B cell (primary cell): Measurements from ENCODE around the gene ZNF100. TPM values are rescaled to one million over a fixed set of nuclear protein-coding genes. Genes with fewer than 3 reads are reported as not detected.

Experiments used
- ATAC-seq: fragments of 200-7000 bp; cut with Tn5 transposase; one replicate; pipeline ENCODE4 v1.10.0; 2021; ENCODE audit warnings: low read depth, mild to moderate bottlenecking, moderate number of reproducible peaks, moderate library complexity
- CTCF ChIA-PET: fragments of 350-600 bp; sonication (Branson Sonifier 250); formaldehyde crosslinking; loops from one replicate; lab custom pipeline; 2021; ENCODE audit warnings: antibody characterized with exemption, inconsistent platforms; lab: Charles Lee
- POLR2A ChIA-PET: fragments of 350-600 bp; sonication (Branson Sonifier 250); formaldehyde crosslinking; loops from one replicate; lab custom pipeline; 2021; ENCODE audit warnings: antibody characterized with exemption; lab: Charles Lee
- DNase-seq: peaks from one replicate; pipeline ENCODE4 v3.0.0; 2013
- H2AFZ ChIP-seq: 2 replicates; pipeline ENCODE4 v1.6.1; 2012; ENCODE audit warnings: mild to moderate bottlenecking, low read depth, low read length; ENCODE audit not compliant: insufficient read depth, poor library complexity, severe bottlenecking
- H3K27ac ChIP-seq, 2 donors: 1 replicate in 1 of 2; 2 replicates in 1 of 2; pipeline ENCODE4 v1.5.1; 2012 to 2013; ENCODE audit warnings: low read length in 2 of 2, mild to moderate bottlenecking in 2 of 2, moderate library complexity in 1 of 2
- H3K27me3 ChIP-seq, 4 experiments: fragments of 200-600 bp in 1 of 4; sonication (generic) in 1 of 4; replicated peaks in 1 of 4; 1 replicate in 2 of 4; 2 replicates in 2 of 4; pipeline versions ENCODE4 v1.6.1 to v1.7.0; 2013 to 2016; ENCODE audit warnings: low read length in 3 of 4, mild to moderate bottlenecking in 2 of 4, mixed read lengths in 1 of 4, moderate library complexity in 1 of 4; ENCODE audit not compliant: insufficient read depth in 4 of 4, control insufficient read depth in 3 of 4; ENCODE audit errors: control extremely low read depth in 1 of 4
- H3K36me3 ChIP-seq, 2 experiments: replicated peaks in 1 of 2; 1 replicate in 1 of 2; 2 replicates in 1 of 2; pipeline versions ENCODE4 v1.6.1 to v1.7.1; 2013; ENCODE audit warnings: low read length in 1 of 2; ENCODE audit not compliant: insufficient read depth in 2 of 2, control insufficient read depth in 1 of 2; ENCODE audit errors: control extremely low read depth in 1 of 2, extremely low read depth in 1 of 2
- H3K4me1 ChIP-seq, 2 donors: fragments of 200-600 bp in 1 of 2; sonication (generic) in 1 of 2; 1 replicate in 1 of 2; 2 replicates in 1 of 2; pipeline versions ENCODE4 v1.5.1 to v1.6.1; 2013 to 2017; ENCODE audit warnings: low read length in 2 of 2; ENCODE audit not compliant: control insufficient read depth in 2 of 2, insufficient read depth in 2 of 2
- H3K4me2 ChIP-seq: replicated peaks from 2 replicates; pipeline ENCODE3; 2012; ENCODE audit warnings: mild to moderate bottlenecking, low read depth, low read length; ENCODE audit not compliant: poor library complexity, severe bottlenecking
- H3K4me3 ChIP-seq, 5 experiments: fragments of 200-600 bp in 1 of 5; sonication (generic) in 1 of 5; 1 replicate in 3 of 5; 2 replicates in 2 of 5; pipeline versions ENCODE4 v1.5.1 to v1.7.0; 2011 to 2016; ENCODE audit warnings: low read length in 4 of 5, mild to moderate bottlenecking in 4 of 5, low read depth in 2 of 5, control low read depth in 1 of 5, moderate library complexity in 1 of 5; ENCODE audit not compliant: insufficient read depth in 1 of 5; ENCODE audit errors: control extremely low read depth in 1 of 5, extremely low read depth in 1 of 5
- H3K79me2 ChIP-seq: fragments of 200-600 bp; sonication (generic); one replicate; pipeline ENCODE4 v1.6.0; 2016; ENCODE audit warnings: low read length; ENCODE audit not compliant: control insufficient read depth, insufficient read depth
- H3K9ac ChIP-seq: fragments of 200-600 bp; sonication (generic); 2 replicates; pipeline ENCODE4 v1.6.1; 2017; ENCODE audit warnings: mild to moderate bottlenecking, low read length, moderate library complexity
- H3K9me3 ChIP-seq, 3 donors: one replicate each; pipeline versions ENCODE4 v1.6.1 to v1.7.1; 2013; ENCODE audit warnings: low read length in 2 of 3; ENCODE audit not compliant: control insufficient read depth in 2 of 3, insufficient read depth in 1 of 3; ENCODE audit errors: control extremely low read depth in 1 of 3
- H4K20me1 ChIP-seq: 2 replicates; pipeline ENCODE4 v1.6.0; 2012; ENCODE audit warnings: mild to moderate bottlenecking, low read length; ENCODE audit not compliant: insufficient read depth, control insufficient read depth, poor library complexity, severe bottlenecking
- H3K27ac Mint-ChIP-seq: one replicate; pipeline ENCODE4 v1.8.0; 2021; ENCODE audit warnings: mixed read lengths
- H3K27me3 Mint-ChIP-seq: one replicate; pipeline ENCODE4 v1.8.0; 2021; ENCODE audit warnings: mixed read lengths
- H3K4me1 Mint-ChIP-seq: one replicate; pipeline ENCODE4 v1.8.0; 2021; ENCODE audit warnings: mixed read lengths
- H3K4me3 Mint-ChIP-seq: one replicate; pipeline ENCODE4 v1.8.0; 2021; ENCODE audit warnings: mixed read lengths
- H3K9me3 Mint-ChIP-seq: one replicate; pipeline ENCODE4 v1.8.0; 2022; ENCODE audit warnings: mixed read lengths; ENCODE audit not compliant: insufficient read depth
- CTCF ChIP-seq: fragments of 200-600 bp; IDR thresholded peaks from one replicate; pipeline ENCODE4 v1.8.0; 2022; ENCODE audit warnings: antibody characterized with exemption, mild to moderate bottlenecking
- EZH2 ChIP-seq: IDR thresholded peaks from 2 replicates; pipeline ENCODE4 v1.6.1; 2012; ENCODE audit warnings: borderline replicate concordance, low read depth, mild to moderate bottlenecking, moderate library complexity, low read length; ENCODE audit not compliant: insufficient read depth, poor library complexity, severe bottlenecking
- WGBS: methylation state at CpG from one replicate; pipeline ENCODE4 v1.1.5; 2013; ENCODE audit warnings: missing lambda C conversion rate; ENCODE audit not compliant: insufficient coverage; 5-methylcytosine and 5-hydroxymethylcytosine counted together
- intact Hi-C: fragments of 100-400 bp; cut with micrococcal nuclease; formaldehyde crosslinking; loops from one replicate; pipeline ENCODE4 v1.10.0; 2022
- polyA plus RNA-seq: library from polyadenylated mRNA; depleted of rRNA; stranded (reverse); fragments of >200 nt; gene quantifications from 2 replicates; pipeline ENCODE4 v1.2.3, GENCODE V29; 2012
- total RNA-seq, 2 donors: library from RNA; stranded (reverse); fragments of 120-200 nt in 1 of 2; gene quantifications; 1 replicate in 1 of 2; 2 replicates in 1 of 2; pipeline versions ENCODE4 v1.2.3 to v1.2.4, GENCODE V29; 2013 to 2022

Gene ZNF100
- total and polyA plus RNA-seq, 2 donors (not counting 1 experiment from before 2014, with no cell fraction given): 2.9 to 16.0 TPM

GRCh38 chr19:21691661-21692060 lies 75.7 kb downstream of the ZNF100 start:
- H3K27ac ChIP-seq: no peak overlapping the region
- no peak for TF ChIP-seq EZH2
- TF ChIP-seq CTCF: no peak
- no peak for DNase-seq
- WGBS: 30% methylated on average over 1 of the region's 1 CpG
- no peaks in the 10 kb centered on the region for H3K4me1 Mint-ChIP-seq
- H3K79me2 ChIP-seq: no peaks in the 10 kb centered on the region
- H3K9me3 Mint-ChIP-seq: no peaks in the 10 kb centered on the region
- H3K27me3 Mint-ChIP-seq: peaks cover 5% of the 10 kb centered on the region
- H3K27me3 ChIP-seq: no peaks in the 10 kb centered on the region
- POLR2A ChIA-PET: no interaction called here
- H3K4me3 Mint-ChIP-seq: no peak overlapping the region
- no peaks in the 10 kb centered on the region for H3K9me3 ChIP-seq
- no peak overlapping the region for H3K4me3 ChIP-seq
- H3K27ac Mint-ChIP-seq: no peak overlapping the region
- intact Hi-C loops: no loop called here
- CTCF ChIA-PET: interaction anchor here (0.6 to 1.7 kb wide), 2 partner anchors 488 to 942 kb away, joined by 3 to 4 read pairs; no protein-coding TSS in a partner anchor
- H3K36me3 ChIP-seq: no peaks in the 10 kb centered on the region
- ATAC-seq: no peak
- no peak overlapping the region for H3K4me2 ChIP-seq
- H4K20me1 ChIP-seq: no peaks in the 10 kb centered on the region
- no peak overlapping the region for H2AFZ ChIP-seq
- no peaks in the 10 kb centered on the region for H3K4me1 ChIP-seq
- H3K9ac ChIP-seq: no peak overlapping the region

GRCh38 chr19:21688464-21688863 lies 78.9 kb downstream of the ZNF100 start:
- Mint-ChIP-seq H3K4me3 (no peak overlapping the region), H3K4me1 (no peaks in the 10 kb centered on the region), H3K27ac (no peak overlapping the region), H3K9me3 (no peaks in the 10 kb centered on the region), H3K27me3 (no peaks in the 10 kb centered on the region)
- ChIA-PET CTCF (no interaction called here), POLR2A (no interaction called here)
- intact Hi-C loops: no loop called here
- H3K79me2 ChIP-seq: no peaks in the 10 kb centered on the region
- H3K27ac ChIP-seq: no peak overlapping the region
- no peak overlapping the region for H2AFZ ChIP-seq
- TF ChIP-seq EZH2 (no peak), CTCF (no peak)
- H3K4me1 ChIP-seq: no peaks in the 10 kb centered on the region
- H3K4me3 ChIP-seq: no peak overlapping the region
- no peaks in the 10 kb centered on the region for H3K27me3 ChIP-seq
- peaks cover 0 to 3% (median 1%) of the 10 kb centered on the region in 3 donors for H3K9me3 ChIP-seq
- no peak for DNase-seq
- no peak overlapping the region for H3K4me2 ChIP-seq
- H3K36me3 ChIP-seq: no peaks in the 10 kb centered on the region
- H4K20me1 ChIP-seq: no peaks in the 10 kb centered on the region
- 83% methylated on average over 2 of the region's 3 CpGs for WGBS
- no peak overlapping the region for H3K9ac ChIP-seq
- ATAC-seq: no peak
